HEK293T (cell line): ENCODE measurements around the gene WWC1.

Experiments used
- CTCF ChIA-PET: fragments of 350-600 bp; formaldehyde crosslinking; extraction: SDS; loops from one replicate; lab custom pipeline; 2021; ENCODE audit warnings: antibody characterized with exemption, inconsistent platforms; lab: Yijun Ruan, JAX
- POLR2A ChIA-PET: fragments of 350-600 bp; formaldehyde crosslinking; extraction: SDS; loops from one replicate; lab custom pipeline; 2020; ENCODE audit warnings: antibody characterized with exemption, inconsistent platforms; lab: Yijun Ruan, JAX
- DNase-seq: peaks from one replicate; pipeline ENCODE4 v3.0.0; 2012; ENCODE audit warnings: mixed read lengths; ENCODE audit errors: extremely low spot score
- ARNT ChIP-seq: fragments of 450-650 bp; IDR thresholded peaks from 2 replicates; pipeline ENCODE4 v1.6.1; 2017; ENCODE audit warnings: mild to moderate bottlenecking
- BHLHE40 ChIP-seq: fragments of 450-650 bp; IDR thresholded peaks from 2 replicates; pipeline ENCODE4 v1.6.1; 2016; ENCODE audit warnings: mild to moderate bottlenecking, moderate library complexity, borderline replicate concordance
- CTBP1 ChIP-seq: fragments of 450-650 bp; IDR thresholded peaks from 2 replicates; pipeline ENCODE4 v1.6.1; 2016; ENCODE audit warnings: borderline replicate concordance
- ELF4 ChIP-seq: fragments of 450-650 bp; IDR thresholded peaks from 2 replicates; pipeline ENCODE4 v1.6.1; 2017; ENCODE audit warnings: antibody characterized with exemption
- FOXA1 ChIP-seq: fragments of 450-650 bp; IDR thresholded peaks from 2 replicates; pipeline ENCODE4 v1.6.1; 2016; ENCODE audit warnings: mild to moderate bottlenecking
- FOXK2 ChIP-seq: fragments of 450-650 bp; IDR thresholded peaks from 2 replicates; pipeline ENCODE4 v1.6.1; 2016; ENCODE audit warnings: mild to moderate bottlenecking
- FOXM1 ChIP-seq: fragments of 450-650 bp; IDR thresholded peaks from 2 replicates; pipeline ENCODE4 v1.6.1; 2017; ENCODE audit warnings: mild to moderate bottlenecking, borderline replicate concordance
- HDGF ChIP-seq: fragments of 450-650 bp; IDR thresholded peaks from 2 replicates; pipeline ENCODE4 v1.6.1; 2017; ENCODE audit warnings: antibody characterized with exemption, borderline replicate concordance
- L3MBTL2 ChIP-seq: fragments of 450-650 bp; conservative IDR thresholded peaks from 2 replicates; pipeline ENCODE4 v1.6.1; 2016; ENCODE audit warnings: mild to moderate bottlenecking
- LEF1 ChIP-seq: fragments of 450-650 bp; IDR thresholded peaks from 2 replicates; pipeline ENCODE4 v1.6.1; 2017; ENCODE audit warnings: mild to moderate bottlenecking, borderline replicate concordance
- NFRKB ChIP-seq: fragments of 450-650 bp; IDR thresholded peaks from 2 replicates; pipeline ENCODE4 v1.6.1; 2016; ENCODE audit warnings: mild to moderate bottlenecking, moderate library complexity
- SP1 ChIP-seq: fragments of 450-650 bp; IDR thresholded peaks from 2 replicates; pipeline ENCODE4 v1.6.1; 2017
- SUZ12 ChIP-seq: fragments of 450-650 bp; IDR thresholded peaks from 2 replicates; pipeline ENCODE4 v1.6.1; 2016; ENCODE audit warnings: mild to moderate bottlenecking
- TARDBP ChIP-seq: fragments of 450-650 bp; IDR thresholded peaks from 2 replicates; pipeline ENCODE4 v1.6.1; 2016
- ZNF384 ChIP-seq: fragments of 450-650 bp; IDR thresholded peaks from 2 replicates; pipeline ENCODE4 v1.6.1; 2016
- TF ChIP-seq, protein P1 (sequence below): fragments of 450-650 bp; IDR thresholded peaks from 2 replicates; pipeline ENCODE4 v1.6.1; 2016

WWC1 gene

DNA sequence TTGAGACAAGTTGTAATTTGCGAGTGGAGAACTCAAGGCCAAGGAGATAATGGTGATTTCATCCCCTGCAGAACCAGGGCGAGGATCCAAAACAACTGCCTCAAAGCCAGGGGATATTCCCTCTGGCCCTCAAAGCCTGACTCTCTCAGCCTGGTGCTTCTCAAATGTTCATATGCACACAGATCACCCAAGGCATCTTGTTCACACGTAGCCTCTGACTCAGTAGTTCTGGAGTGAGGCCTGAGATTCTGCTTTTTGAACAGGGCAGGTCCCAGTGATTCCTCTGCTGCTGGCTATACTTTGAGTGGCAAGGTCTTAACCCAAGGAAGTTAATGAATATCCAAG, 30.2 kb upstream of the WWC1 start:
- TF ChIP-seq LEF1 (no peak), SUZ12 (no peak), ARNT (no peak), FOXM1 (no peak), NFRKB (no peak), L3MBTL2 (no peak), CTBP1 (no peak), FOXA1 (no peak), HDGF (no peak)
- TF ChIP-seq, protein P1, sequence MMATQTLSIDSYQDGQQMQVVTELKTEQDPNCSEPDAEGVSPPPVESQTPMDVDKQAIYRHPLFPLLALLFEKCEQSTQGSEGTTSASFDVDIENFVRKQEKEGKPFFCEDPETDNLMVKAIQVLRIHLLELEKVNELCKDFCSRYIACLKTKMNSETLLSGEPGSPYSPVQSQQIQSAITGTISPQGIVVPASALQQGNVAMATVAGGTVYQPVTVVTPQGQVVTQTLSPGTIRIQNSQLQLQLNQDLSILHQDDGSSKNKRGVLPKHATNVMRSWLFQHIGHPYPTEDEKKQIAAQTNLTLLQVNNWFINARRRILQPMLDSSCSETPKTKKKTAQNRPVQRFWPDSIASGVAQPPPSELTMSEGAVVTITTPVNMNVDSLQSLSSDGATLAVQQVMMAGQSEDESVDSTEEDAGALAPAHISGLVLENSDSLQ: no peak
- CTCF ChIA-PET: no interaction called here
- POLR2A ChIA-PET: no interaction called here
- no peak for DNase-seq

DNA sequence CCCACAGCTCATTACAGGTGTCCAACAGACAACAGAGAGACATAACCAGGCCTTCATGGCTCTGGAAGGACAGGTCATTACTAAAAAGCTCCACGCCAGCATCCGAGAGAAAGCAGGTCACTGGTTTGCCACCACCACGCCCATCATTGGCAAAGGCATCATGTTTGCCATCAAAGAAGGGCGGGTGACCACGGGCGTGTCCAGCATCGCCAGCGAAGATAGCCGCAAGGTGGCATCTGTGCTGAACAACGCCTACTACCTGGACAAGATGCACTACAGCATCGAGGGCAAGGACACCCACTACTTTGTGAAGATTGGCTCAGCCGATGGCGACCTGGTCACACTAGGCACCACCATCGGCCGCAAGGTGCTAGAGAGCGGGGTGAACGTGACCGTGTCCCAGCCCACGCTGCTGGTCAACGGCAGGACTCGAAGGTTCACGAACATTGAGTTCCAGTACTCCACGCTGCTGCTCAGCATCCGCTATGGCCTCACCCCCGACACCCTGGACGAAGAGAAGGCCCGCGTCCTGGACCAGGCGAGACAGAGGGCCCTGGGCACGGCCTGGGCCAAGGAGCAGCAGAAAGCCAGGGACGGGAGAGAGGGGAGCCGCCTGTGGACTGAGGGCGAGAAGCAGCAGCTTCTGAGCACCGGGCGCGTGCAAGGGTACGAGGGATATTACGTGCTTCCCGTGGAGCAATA, 29.3 kb upstream of the WWC1 start:
- TF ChIP-seq FOXA1 (no peak), FOXM1 (no peak), BHLHE40 (no peak), FOXK2 (no peak), ZNF384 (no peak)
- TF ChIP-seq, protein P1: no peak
- DNase-seq: no peak
- POLR2A ChIA-PET: no interaction called here
- CTCF ChIA-PET: no interaction called here

- TF ChIP-seq L3MBTL2: peak; percentile 46; the same call in 1 of the 2 replicates
- TF ChIP-seq NFRKB: no peak
- TF ChIP-seq, protein P1: 0 out of 2 replicates have a peak, but pooled peaks have one; percentile 22
- ChIA-PET CTCF (no interaction called here), POLR2A (interaction anchor here (0.5 kb wide), 1 partner anchor 291 kb away, joined by 3 read pairs; no protein-coding TSS in a partner anchor)
- DNase-seq: no peak
Observed at GRCh38 chr5:168263121-168263520, 28.3 kb upstream of the WWC1 start.

DNA sequence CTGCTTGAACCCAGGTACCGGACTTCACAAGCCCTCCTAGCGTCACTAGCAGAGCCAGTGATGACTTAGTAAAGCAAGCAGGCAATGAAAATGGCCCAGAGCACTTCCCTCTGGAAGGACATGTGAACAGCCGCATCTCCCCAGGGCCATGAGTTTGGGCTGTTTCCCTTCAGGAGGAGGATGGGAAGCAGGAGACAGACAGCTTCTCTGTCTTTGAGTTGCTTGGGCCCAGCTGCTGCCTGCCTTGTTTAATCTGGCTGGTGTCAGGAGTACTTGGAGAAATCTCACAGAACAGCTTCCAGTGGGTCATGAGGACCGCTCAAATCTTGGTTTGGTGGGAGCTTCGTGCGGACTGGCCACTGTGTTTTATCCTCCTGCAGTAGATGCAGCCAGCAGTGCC, 25.4 kb upstream of the WWC1 start:
- POLR2A ChIA-PET: no interaction called here

GRCh38 chr5:168268949-168269936, 22.2 kb upstream of the WWC1 start:
- POLR2A ChIA-PET: interaction anchor here (1.2 to 1.6 kb wide), 2 partner anchors 10 to 218 kb away, joined by 3 read pairs; no protein-coding TSS in a partner anchor
- CTCF ChIA-PET: interaction anchor here (0.6 to 1.6 kb wide), 6 partner anchors 12 to 217 kb away, joined by 3 to 7 read pairs (median 4); no protein-coding TSS in a partner anchor
- peak; percentile 94 for DNase-seq
- TF ChIP-seq SUZ12 (no peak), ELF4 (no peak), NFRKB (no peak), CTBP1 (no peak), TARDBP (no peak), L3MBTL2 (no peak), LEF1 (no peak), FOXK2 (no peak), ARNT (no peak)

More for the DNA sequence above, 25.4 kb upstream of the WWC1 start:
- no peak for DNase-seq
- no peak for TF ChIP-seq LEF1
- no peak for TF ChIP-seq FOXK2
- no peak for TF ChIP-seq SUZ12
- TF ChIP-seq FOXA1: no peak
- TF ChIP-seq SP1: no peak
- no peak for TF ChIP-seq ZNF384
- TF ChIP-seq TARDBP: no peak
- no peak for TF ChIP-seq ARNT
- CTCF ChIA-PET: interaction anchor here (0.6 to 0.7 kb wide), 2 partner anchors 11 to 222 kb away, joined by 3 to 4 read pairs; no protein-coding TSS in a partner anchor

GRCh38 chr5:168269937-168270330, 21.5 kb upstream of the WWC1 start:
- TF ChIP-seq L3MBTL2 (no peak), ZNF384 (no peak), ARNT (no peak), TARDBP (no peak)
- CTCF ChIA-PET: interaction anchor here (0.6 to 1.6 kb wide), 6 partner anchors 11 to 216 kb away, joined by 3 to 7 read pairs (median 4); no protein-coding TSS in a partner anchor
- POLR2A ChIA-PET: interaction anchor here (0.7 to 1.6 kb wide), 3 partner anchors 9 to 22 kb away, joined by 3 read pairs; partner anchors contain the start of gene WWC1
- DNase-seq: no peak
